ENCODE measurements around the gene HDLBP. TPM values are rescaled to one million over a fixed set of nuclear protein-coding genes. Genes with fewer than 3 reads are reported as not detected.
"Not testable (repeated sequence)": the region's sequence is repeated elsewhere in the genome, so short reads cannot be mapped to it uniquely, and the experiment has no call there.

HDLBP gene
- total and polyA plus RNA-seq, 3 donors from 2014 or later, result 600 to 790 (median 648) TPM

DNA sequence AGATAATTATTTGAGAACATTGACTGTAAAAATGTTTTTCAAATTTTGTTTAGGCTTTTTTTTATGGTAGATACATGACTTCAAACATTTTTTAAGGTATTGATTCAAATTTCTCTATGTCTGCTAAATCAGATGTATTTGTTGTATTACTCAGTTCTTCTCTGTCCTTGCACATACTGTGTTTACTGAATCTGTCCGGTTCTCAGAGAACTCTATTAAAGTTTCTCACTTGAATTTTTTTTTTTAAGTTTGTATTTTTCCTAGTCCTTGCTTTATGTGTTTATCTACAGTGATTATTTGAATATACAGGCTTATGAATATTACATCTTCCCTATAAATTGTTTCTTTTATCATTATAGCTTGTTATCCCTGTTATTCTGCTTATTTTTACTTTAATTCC, 5.6 kb upstream of the HDLBP start:
- 27 to 45% methylated on average over 1 of the region's 1 CpG for WGBS, 2 donors
- H3K27ac ChIP-seq, result no peak overlapping the region
- no peak overlapping the region for H3K4me3 ChIP-seq
- intact Hi-C loops (cut with DNase I; ENCODE audit: low total_unique reads), result no loop called here
- H3K9me3 ChIP-seq, result no peaks in the 10 kb centered on the region
- TF ChIP-seq POLR2A (IDR thresholded peaks at IDR 0.05), result no peak
- TF ChIP-seq, protein P1, sequence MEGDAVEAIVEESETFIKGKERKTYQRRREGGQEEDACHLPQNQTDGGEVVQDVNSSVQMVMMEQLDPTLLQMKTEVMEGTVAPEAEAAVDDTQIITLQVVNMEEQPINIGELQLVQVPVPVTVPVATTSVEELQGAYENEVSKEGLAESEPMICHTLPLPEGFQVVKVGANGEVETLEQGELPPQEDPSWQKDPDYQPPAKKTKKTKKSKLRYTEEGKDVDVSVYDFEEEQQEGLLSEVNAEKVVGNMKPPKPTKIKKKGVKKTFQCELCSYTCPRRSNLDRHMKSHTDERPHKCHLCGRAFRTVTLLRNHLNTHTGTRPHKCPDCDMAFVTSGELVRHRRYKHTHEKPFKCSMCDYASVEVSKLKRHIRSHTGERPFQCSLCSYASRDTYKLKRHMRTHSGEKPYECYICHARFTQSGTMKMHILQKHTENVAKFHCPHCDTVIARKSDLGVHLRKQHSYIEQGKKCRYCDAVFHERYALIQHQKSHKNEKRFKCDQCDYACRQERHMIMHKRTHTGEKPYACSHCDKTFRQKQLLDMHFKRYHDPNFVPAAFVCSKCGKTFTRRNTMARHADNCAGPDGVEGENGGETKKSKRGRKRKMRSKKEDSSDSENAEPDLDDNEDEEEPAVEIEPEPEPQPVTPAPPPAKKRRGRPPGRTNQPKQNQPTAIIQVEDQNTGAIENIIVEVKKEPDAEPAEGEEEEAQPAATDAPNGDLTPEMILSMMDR (IDR thresholded peaks at IDR 0.05), result no peak
- no peak for DNase-seq
- no peaks in the 10 kb centered on the region for H3K27me3 ChIP-seq
- peaks cover 46% of the 10 kb centered on the region for H3K4me1 ChIP-seq
- H3K36me3 ChIP-seq (ENCODE audit: low read depth, missing control alignments), result no peaks in the 10 kb centered on the region

DNA sequence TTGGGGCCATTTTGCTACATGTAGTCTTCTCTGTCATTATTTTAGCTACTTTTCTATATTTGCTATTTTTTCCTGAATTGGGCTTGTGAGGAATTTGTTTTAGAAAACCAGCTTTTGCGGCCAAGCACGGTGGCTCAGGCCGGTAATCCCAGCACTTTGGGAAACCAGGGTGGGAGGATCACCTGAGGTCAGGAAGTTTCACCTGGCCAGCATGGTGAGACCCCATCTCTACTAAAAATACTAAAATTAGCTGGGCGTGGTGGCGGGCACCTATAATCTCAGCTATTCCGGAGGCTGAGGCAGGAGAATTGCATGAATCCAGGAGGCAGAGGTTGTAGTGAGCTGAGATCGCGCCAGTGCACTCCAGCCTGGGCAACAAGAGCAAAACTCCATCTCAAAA, 4.9 kb upstream of the HDLBP start:
- H3K9me3 ChIP-seq, result no peaks in the 10 kb centered on the region
- no peak for TF ChIP-seq POLR2A (IDR thresholded peaks at IDR 0.05)
- TF ChIP-seq, protein P1 (IDR thresholded peaks at IDR 0.05), result no peak
- DNase-seq, result no peak
- H3K4me3 ChIP-seq, result no peak overlapping the region
- no peaks in the 10 kb centered on the region for H3K36me3 ChIP-seq (ENCODE audit: low read depth, missing control alignments)
- 69 to 79% methylated on average over 8 of the region's 8 CpGs for WGBS, 2 donors
- no peaks in the 10 kb centered on the region for H3K27me3 ChIP-seq
- H3K27ac ChIP-seq, result no peak overlapping the region
- intact Hi-C loops (cut with DNase I; ENCODE audit: low total_unique reads), result no loop called here
- peaks cover 46% of the 10 kb centered on the region for H3K4me1 ChIP-seq

DNA sequence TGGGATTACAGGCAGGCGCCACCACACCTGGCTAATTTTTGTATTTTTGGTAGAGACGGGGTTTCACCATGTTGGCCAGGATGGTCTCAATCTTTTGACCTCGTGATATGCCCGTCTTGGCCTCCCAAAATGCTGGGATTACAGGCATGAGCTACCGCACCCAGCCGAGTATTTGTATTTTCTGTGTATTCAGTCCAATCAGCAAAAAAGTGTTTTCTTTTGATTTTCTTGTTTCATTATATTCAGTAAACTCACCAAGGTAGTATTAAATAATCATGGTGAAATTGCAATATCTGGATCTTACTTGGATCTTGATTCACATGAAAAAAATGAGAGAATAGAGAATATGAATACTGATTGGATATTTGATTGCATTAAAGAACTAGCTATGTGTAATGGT, 3.4 kb upstream of the HDLBP start:
- H3K4me3 ChIP-seq; H3K9me3 ChIP-seq; intact Hi-C loops (cut with DNase I; ENCODE audit: low total_unique reads); H3K36me3 ChIP-seq (ENCODE audit: low read depth, missing control alignments); DNase-seq; H3K27me3 ChIP-seq; H3K27ac ChIP-seq: not testable (repeated sequence)
- peaks cover 36% of the 10 kb centered on the region for H3K4me1 ChIP-seq
- 67 to 74% methylated on average over 6 of the region's 6 CpGs for WGBS, 2 donors

DNA sequence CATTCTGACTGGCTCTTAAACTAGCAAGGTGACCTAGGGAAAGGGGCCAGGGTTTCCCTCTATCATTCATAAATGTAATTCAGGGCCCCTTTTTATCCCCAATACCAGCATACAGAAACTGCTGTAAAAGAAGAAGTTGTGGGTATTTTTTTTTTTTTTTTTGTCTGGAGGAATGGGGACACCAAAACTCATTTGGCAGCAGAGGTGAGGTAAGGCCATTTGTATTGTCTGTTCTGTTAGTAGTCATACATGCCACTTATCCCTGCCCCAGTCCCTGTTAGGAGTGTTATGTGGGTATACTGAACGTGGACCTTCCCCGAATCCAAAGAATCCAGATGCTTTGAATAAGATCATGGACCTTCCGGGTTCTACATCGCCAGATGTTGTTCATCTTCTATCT, 1.9 kb upstream of the HDLBP start:
- TF ChIP-seq, protein P1 (IDR thresholded peaks at IDR 0.05), result no peak
- no peak for TF ChIP-seq POLR2A (IDR thresholded peaks at IDR 0.05)
- WGBS, 2 donors, result 36 to 47% methylated on average over 4 of the region's 4 CpGs
- intact Hi-C loops (cut with DNase I; ENCODE audit: low total_unique reads), result no loop called here
- Histone ChIP-seq H3K27me3 (no peaks in the 10 kb centered on the region), H3K27ac (peak overlapping the region; percentile 98 to 99), H3K36me3 (ENCODE audit: low read depth, missing control alignments) (no peaks in the 10 kb centered on the region), H3K9me3 (no peaks in the 10 kb centered on the region), H3K4me3 (no peak overlapping the region), H3K4me1 (peaks cover 35% of the 10 kb centered on the region)
- no peak for DNase-seq

DNA sequence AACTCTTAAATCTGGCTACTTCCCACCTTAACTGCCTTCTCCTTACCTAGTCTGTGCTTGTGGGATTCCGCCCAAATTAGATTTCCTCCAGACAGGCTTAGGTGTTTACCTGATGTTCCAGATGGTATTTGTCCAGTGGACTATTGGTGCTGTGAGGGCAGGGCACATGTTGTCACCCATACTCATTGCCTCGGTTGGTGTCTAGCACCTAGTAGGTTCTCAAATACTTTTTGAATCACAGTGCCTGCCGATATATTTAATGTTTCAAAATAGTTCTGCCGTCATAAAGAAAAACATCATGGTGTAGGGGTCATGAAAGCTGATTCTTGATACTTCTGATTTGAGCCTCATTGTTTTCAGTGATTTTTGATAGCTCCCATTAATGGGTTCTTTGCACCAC, 1.4 kb upstream of the HDLBP start:
- no peak for TF ChIP-seq POLR2A (IDR thresholded peaks at IDR 0.05)
- TF ChIP-seq, protein P1 (IDR thresholded peaks at IDR 0.05), result no peak
- DNase-seq, result no peak
- 1 to 17% methylated on average over 4 of the region's 4 CpGs for WGBS, 2 donors
- intact Hi-C loops (cut with DNase I; ENCODE audit: low total_unique reads), result no loop called here
- H3K27me3 ChIP-seq, result no peaks in the 10 kb centered on the region
- peaks cover 33% of the 10 kb centered on the region for H3K4me1 ChIP-seq
- H3K4me3 ChIP-seq, result peak overlapping the region; percentile 90 to 94
- H3K36me3 ChIP-seq (ENCODE audit: low read depth, missing control alignments), result no peaks in the 10 kb centered on the region
- peak overlapping the region; percentile 98 to 99 for H3K27ac ChIP-seq
- H3K9me3 ChIP-seq, result no peaks in the 10 kb centered on the region

Measured in testis (tissue), 3 donors.